Panc1 (cell line): ENCODE data around the gene TP53AIP1.

Experiments used
- CTCF ChIP-seq: fragments of 450-650 bp; IDR thresholded peaks from 2 replicates; pipeline ENCODE4 v1.5.1; 2017; ENCODE audit warnings: mild to moderate bottlenecking
- POLR2AphosphoS5 ChIP-seq: IDR thresholded peaks from 2 replicates; pipeline ENCODE4 v1.6.1; 2012; ENCODE audit warnings: mild to moderate bottlenecking, low read depth, low read length, moderate library complexity
- REST ChIP-seq, 2 experiments: IDR thresholded peaks; 2 replicates each; pipeline ENCODE4 v1.6.1; 2011 to 2012; ENCODE audit warnings: low read depth in 2 of 2, control low read depth in 1 of 2, low read length in 1 of 2, mild to moderate bottlenecking in 1 of 2, moderate library complexity in 1 of 2; ENCODE audit not compliant: insufficient read depth in 1 of 2
- SIN3A ChIP-seq: IDR thresholded peaks from 2 replicates; pipeline ENCODE4 v1.6.1; 2012; ENCODE audit warnings: low read depth, mild to moderate bottlenecking, low read length, moderate library complexity, borderline replicate concordance; ENCODE audit not compliant: insufficient read depth
- TCF7L2 ChIP-seq: IDR thresholded peaks from 2 replicates; pipeline ENCODE4 v1.6.1; 2011; ENCODE audit warnings: mild to moderate bottlenecking, low read depth, low read length, inconsistent platforms

GRCh38 chr11:128894286-128894681 is 48.4 kb downstream of the TP53AIP1 start:
- no peak for TF ChIP-seq POLR2AphosphoS5
- TF ChIP-seq CTCF, result no peak
- no peak for TF ChIP-seq REST (IDR thresholded peaks at IDR 0.05; ENCODE audit: insufficient read depth in 1 of 2, low read depth in 2 of 2, low read length in 1 of 2)
- no peak for TF ChIP-seq SIN3A
- TF ChIP-seq TCF7L2, result no peak
